ENCODE measurements around the gene DDX54. TPM values are rescaled to one million over a fixed set of nuclear protein-coding genes. Genes with fewer than 3 reads are reported as not detected.
A peak's percentile ranks its signal among the peaks of the same experiment; 100 is the strongest.

DDX54 gene
- total RNA-seq, 2 donors from 2014 or later, result 77.3 to 96.2 TPM

- no peak for ATAC-seq
Measured at GRCh38 chr12:113200021-113200797, 14.9 kb upstream of the DDX54 start.

DNA sequence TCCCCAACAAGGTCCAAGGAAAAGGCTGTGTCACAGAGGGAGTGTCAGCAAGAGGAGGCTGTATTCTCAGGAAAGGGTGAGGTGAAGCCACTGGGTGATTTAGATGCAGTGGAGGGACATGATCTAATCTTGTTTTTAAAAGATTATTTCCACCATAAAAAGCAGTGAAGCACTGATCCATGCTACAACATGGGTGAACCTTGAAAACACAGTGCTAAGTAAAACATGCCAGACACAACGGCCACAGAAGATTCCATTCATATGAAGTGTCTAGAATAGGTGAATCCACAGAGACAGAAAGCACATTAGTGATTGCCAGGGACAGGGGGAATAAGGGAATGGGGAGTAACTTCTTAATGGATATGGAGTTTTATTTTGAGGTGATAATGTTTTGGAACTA lies 13.0 kb upstream of the DDX54 start:
- DNase-seq (ENCODE audit: low spot score in 2 of 2) (no peak), ATAC-seq (no peak)
- Mint-ChIP-seq H3K27ac (no peak overlapping the region), H3K9me3 (no peaks in the 10 kb centered on the region), H3K36me3 (no peaks in the 10 kb centered on the region)

More at GRCh38 chr12:113200021-113200797, 14.9 kb upstream of the DDX54 start:
- no peak for DNase-seq (ENCODE audit: low spot score in 2 of 2)
- Mint-ChIP-seq H3K9me3 (no peaks in the 10 kb centered on the region), H3K27ac (no peak overlapping the region), H3K36me3 (no peaks in the 10 kb centered on the region)

DNA sequence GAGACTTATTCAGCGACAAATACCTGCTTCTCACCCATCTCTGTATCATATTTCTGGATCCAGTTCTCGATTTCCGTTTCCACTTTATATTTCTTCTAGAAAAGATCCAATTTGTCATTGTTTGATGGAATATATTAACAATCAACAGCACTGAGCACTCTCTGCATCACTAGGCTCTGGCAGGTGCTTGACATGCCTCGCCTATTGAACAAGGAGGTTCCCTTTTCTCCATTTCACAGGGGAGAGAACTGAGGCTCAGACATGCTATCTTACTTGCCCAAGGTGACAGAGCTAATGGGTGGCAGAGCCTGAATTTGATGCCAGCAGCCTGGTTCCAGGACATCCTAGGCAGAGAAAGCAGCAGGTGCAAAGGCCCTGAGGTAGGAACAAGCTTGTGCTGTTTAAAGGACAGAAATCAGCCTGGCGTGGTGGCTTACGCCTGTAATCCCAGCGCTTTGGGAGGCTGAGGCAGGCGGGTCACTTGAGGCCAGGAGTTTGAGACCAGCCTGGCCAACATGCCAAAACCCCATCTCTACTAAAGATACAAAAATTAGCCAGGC lies 12.3 kb upstream of the DDX54 start:
- ATAC-seq (no peak), DNase-seq (ENCODE audit: low spot score in 2 of 2) (no peak)
- no peaks in the 10 kb centered on the region for H3K36me3 Mint-ChIP-seq
- no peak overlapping the region for H3K27ac Mint-ChIP-seq
- H3K9me3 Mint-ChIP-seq, result no peaks in the 10 kb centered on the region

- DNase-seq (ENCODE audit: low spot score in 2 of 2) (peak in 1 of 2 donors; percentile 59), ATAC-seq (peak; percentile 98 to 99)
- no peak overlapping the region for H3K27ac Mint-ChIP-seq
- no peaks in the 10 kb centered on the region for H3K36me3 Mint-ChIP-seq
- H3K9me3 Mint-ChIP-seq, result no peaks in the 10 kb centered on the region
Measured at GRCh38 chr12:113196990-113197389, 11.7 kb upstream of the DDX54 start.

GRCh38 chr12:113196582-113196981 lies 11.3 kb upstream of the DDX54 start:
- Mint-ChIP-seq H3K36me3 (no peaks in the 10 kb centered on the region), H3K27ac (no peak overlapping the region), H3K9me3 (no peaks in the 10 kb centered on the region)
- no peak for DNase-seq (ENCODE audit: low spot score in 2 of 2)
- ATAC-seq, result peak in 1 of 2 donors; percentile 9

- ATAC-seq (no peak), DNase-seq (ENCODE audit: low spot score in 2 of 2) (no peak)
- H3K9me3 Mint-ChIP-seq, result no peaks in the 10 kb centered on the region
- H3K27ac Mint-ChIP-seq, result peak overlapping the region in 1 of 2 donors; percentile 72
- H3K36me3 Mint-ChIP-seq, result no peaks in the 10 kb centered on the region
Measured at GRCh38 chr12:113195598-113195997, 10.3 kb upstream of the DDX54 start.

GRCh38 chr12:113194971-113195391 lies 9.7 kb upstream of the DDX54 start:
- Mint-ChIP-seq H3K36me3 (no peaks in the 10 kb centered on the region), H3K27ac (no peak overlapping the region), H3K9me3 (no peaks in the 10 kb centered on the region)
- DNase-seq (ENCODE audit: low spot score in 2 of 2), result no peak
- no peak for ATAC-seq

DNA sequence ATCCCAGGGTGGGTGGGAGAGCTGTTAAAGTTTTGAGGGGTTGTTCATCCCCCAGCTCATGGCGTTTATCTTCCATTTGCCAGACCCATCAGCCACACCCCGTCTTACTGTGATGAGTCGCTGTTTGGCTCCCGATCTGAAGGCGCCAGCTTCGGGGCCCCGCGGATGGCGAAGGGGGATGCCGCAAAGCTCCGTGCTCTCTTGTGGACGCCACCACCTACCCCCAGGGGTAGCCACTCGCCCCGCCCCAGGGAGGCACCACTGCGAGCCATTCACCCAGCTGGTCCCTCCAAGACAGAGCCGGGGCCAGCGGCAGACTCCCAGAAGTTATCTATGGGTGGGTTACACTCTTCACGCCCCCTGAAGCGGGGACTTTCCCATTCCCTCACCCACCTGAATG lies 5.9 kb upstream of the DDX54 start:
- Mint-ChIP-seq H3K36me3 (peaks cover 12 to 19% of the 10 kb centered on the region in 2 donors), H3K27ac (no peak overlapping the region), H3K9me3 (no peaks in the 10 kb centered on the region)
- DNase-seq (ENCODE audit: low spot score in 2 of 2) (no peak), ATAC-seq (no peak)

DNA sequence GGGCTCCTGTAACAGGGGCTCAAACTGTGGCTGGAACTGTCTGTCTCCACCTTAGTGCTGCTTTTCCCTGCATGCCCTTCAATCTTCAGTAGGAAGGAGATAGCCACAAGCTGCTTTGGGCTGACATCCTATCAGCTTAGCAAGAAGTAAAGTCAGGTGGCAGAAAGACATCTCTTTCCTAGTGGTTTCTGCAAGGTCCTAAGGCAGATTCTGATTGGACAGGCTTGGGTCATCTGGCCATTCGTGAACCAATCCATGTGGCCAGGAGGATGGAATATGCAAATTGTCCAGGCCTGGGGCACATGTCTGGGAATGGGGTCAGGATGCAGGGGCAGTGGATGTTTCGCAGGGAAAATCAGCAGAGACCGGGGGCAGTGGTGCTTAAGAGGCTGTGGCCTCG lies 5.5 kb upstream of the DDX54 start:
- no peak for DNase-seq (ENCODE audit: low spot score in 2 of 2)
- Mint-ChIP-seq H3K27ac (no peak overlapping the region), H3K9me3 (no peaks in the 10 kb centered on the region), H3K36me3 (peaks cover 15 to 22% of the 10 kb centered on the region in 2 donors)
- peak in 1 of 2 donors; percentile 30 for ATAC-seq

DNA sequence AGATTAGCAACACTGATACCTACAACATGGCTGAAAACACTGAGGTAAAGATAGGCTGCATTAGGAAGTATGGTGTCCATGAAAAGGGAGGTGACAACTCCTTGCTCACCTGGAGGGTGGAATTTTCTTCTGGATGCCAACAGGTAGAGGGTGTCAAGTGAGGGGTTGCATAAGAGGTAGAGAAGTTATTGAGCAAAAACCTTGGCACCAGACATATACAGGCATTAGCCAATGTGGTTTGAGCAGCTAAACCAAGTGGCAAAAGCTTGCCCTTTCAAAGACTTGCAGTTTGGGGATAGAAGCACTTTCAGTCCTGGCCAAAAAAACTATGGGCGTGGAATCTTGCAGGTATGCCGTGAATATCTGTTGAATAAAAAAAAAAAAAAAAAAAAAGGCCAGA lies 4.1 kb upstream of the DDX54 start:
- H3K9me3 Mint-ChIP-seq, result no peaks in the 10 kb centered on the region
- H3K27ac Mint-ChIP-seq, result no peak overlapping the region
- ATAC-seq, result no peak
- no peak for DNase-seq (ENCODE audit: low spot score in 2 of 2)
- peaks cover 19 to 22% of the 10 kb centered on the region in 2 donors for H3K36me3 Mint-ChIP-seq

GRCh38 chr12:113186666-113187325 lies 1.5 kb upstream of the DDX54 start:
- Mint-ChIP-seq H3K27ac (peak overlapping the region; percentile 96), H3K36me3 (peaks cover 21 to 22% of the 10 kb centered on the region in 2 donors), H3K9me3 (no peaks in the 10 kb centered on the region)
- DNase-seq (ENCODE audit: low spot score in 2 of 2), result no peak
- no peak for ATAC-seq

GRCh38 chr12:113186033-113186365 lies 721 bp upstream of the DDX54 start:
- ATAC-seq (no peak), DNase-seq (ENCODE audit: low spot score in 2 of 2) (no peak)
- peak overlapping the region; percentile 96 for H3K27ac Mint-ChIP-seq
- H3K9me3 Mint-ChIP-seq, result no peaks in the 10 kb centered on the region
- H3K36me3 Mint-ChIP-seq, result peaks cover 21 to 22% of the 10 kb centered on the region in 2 donors

- Mint-ChIP-seq H3K9me3 (no peaks in the 10 kb centered on the region), H3K36me3 (peaks cover 21 to 22% of the 10 kb centered on the region in 2 donors), H3K27ac (peak overlapping the region; percentile 90 to 96)
- DNase-seq (ENCODE audit: low spot score in 2 of 2) (peak; percentile 86 to 93), ATAC-seq (peak; percentile 89 to 90)
Measured at GRCh38 chr12:113184900-113185179, 438 bp downstream of the DDX54 start.

GRCh38 chr12:113184098-113184899 lies 979 bp downstream of the DDX54 start:
- peak; percentile 72 for ATAC-seq
- peak overlapping the region; percentile 90 to 96 for H3K27ac Mint-ChIP-seq
- no peaks in the 10 kb centered on the region for H3K9me3 Mint-ChIP-seq
- DNase-seq (ENCODE audit: low spot score in 2 of 2), result no peak
- H3K36me3 Mint-ChIP-seq, result peaks cover 20 to 21% of the 10 kb centered on the region in 2 donors

DNA sequence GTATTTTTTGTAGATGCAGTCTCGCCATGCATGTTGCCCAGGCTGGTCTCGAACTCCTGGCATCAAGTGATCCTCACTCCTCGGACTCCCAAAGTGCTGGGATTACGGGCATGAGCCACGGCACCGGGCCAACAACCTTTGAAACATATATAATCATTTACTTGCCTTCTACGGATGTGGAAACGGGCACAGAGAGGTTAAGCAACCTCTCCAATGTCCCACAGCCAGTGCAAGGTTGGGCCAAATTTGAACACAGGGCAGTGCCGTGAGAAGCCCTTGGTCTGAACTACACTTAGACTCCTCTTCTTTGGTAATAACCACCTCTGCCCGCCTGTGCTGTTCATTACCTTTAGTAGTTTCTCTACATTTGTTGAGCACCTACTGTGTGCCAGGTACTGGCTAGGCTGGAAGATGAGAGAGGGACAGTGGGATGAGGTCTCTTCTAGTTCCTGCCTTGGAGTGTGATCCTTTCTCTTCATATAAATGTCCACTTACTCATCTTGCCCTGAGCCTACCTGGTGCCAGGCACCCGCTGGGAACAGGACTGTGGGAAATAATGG lies 2.2 kb downstream of the DDX54 start:
- peaks cover 17 to 21% of the 10 kb centered on the region in 2 donors for H3K36me3 Mint-ChIP-seq
- no peak for ATAC-seq
- no peak for DNase-seq (ENCODE audit: low spot score in 2 of 2)
- H3K9me3 Mint-ChIP-seq, result no peaks in the 10 kb centered on the region
- H3K27ac Mint-ChIP-seq, result peak overlapping the region; percentile 89 to 96

- H3K27ac Mint-ChIP-seq, result peak overlapping the region; percentile 55 to 96
- H3K9me3 Mint-ChIP-seq, result no peaks in the 10 kb centered on the region
- H3K36me3 Mint-ChIP-seq, result peaks cover 16 to 23% of the 10 kb centered on the region in 2 donors
- ATAC-seq (no peak), DNase-seq (ENCODE audit: low spot score in 2 of 2) (no peak)
Measured at GRCh38 chr12:113181975-113182374, 3.3 kb downstream of the DDX54 start.

- no peaks in the 10 kb centered on the region for H3K9me3 Mint-ChIP-seq
- peaks cover 6 to 18% of the 10 kb centered on the region in 2 donors for H3K36me3 Mint-ChIP-seq
- peak overlapping the region in 1 of 2 donors; percentile 58 for H3K27ac Mint-ChIP-seq
- ATAC-seq (no peak), DNase-seq (ENCODE audit: low spot score in 2 of 2) (no peak)
Measured at GRCh38 chr12:113180333-113180732, 4.9 kb downstream of the DDX54 start.

Measured in activated naive CD4-positive, alpha-beta T cell treated with anti-CD3 and anti-CD28 coated beads, Interleukin-2, amount 50 U/mL, for 72 hours (primary cell).